WI38 (cell line): Measurements from ENCODE around the gene TCP11.

ENCODE experiments used
- H3K4me3 ChIP-seq: 2 replicates; pipeline ENCODE4 v1.5.1; 2011; ENCODE audit warnings: low read depth, mild to moderate bottlenecking, control low read depth, low read length
- TF ChIP-seq, protein P1 (sequence below): IDR thresholded peaks from 2 replicates; pipeline ENCODE4 v1.5.1; 2012; ENCODE audit warnings: low read depth, mild to moderate bottlenecking, control low read depth, low read length

The TCP11 gene

DNA sequence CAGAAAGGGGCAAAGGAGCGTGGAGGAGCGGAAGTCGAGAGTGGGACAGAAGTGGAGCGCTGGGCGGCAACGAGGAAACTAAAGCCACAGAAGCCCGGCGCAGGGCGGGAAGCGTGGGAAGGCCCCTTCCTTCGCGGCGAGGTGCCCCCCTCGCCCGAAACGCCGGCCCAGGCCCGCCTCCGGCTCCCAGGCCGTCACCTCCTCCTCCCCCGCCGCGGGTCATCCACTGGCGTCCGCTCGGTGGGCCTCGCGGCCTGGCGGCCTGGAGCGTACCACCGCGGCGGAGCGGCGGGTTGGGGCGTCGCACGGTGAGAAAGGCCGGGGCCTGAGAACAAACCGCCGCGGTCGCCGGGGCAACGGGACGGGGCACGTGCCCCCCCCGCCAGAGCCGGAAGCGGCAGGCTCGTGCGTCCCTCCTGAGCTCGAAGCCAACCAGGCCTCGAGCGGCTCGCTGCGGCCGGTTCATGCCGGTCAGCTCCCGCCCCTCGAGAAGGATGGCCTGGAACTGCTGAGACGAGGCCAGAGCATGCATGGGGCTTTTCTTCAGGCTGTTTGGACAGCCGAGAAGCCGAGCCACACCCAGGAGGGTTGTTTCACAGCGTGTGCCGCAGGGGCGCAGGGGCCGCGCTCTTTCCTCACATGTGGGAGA, at the start of gene TCP11:
TCP11 (minus strand) TSS at position 333 of the 649 bp plus-strand sequence. CDS start 469 bp downstream, outside the sequence.
- H3K4me3 ChIP-seq: no peak within 1 kb of the TSS
- TF ChIP-seq, protein P1, sequence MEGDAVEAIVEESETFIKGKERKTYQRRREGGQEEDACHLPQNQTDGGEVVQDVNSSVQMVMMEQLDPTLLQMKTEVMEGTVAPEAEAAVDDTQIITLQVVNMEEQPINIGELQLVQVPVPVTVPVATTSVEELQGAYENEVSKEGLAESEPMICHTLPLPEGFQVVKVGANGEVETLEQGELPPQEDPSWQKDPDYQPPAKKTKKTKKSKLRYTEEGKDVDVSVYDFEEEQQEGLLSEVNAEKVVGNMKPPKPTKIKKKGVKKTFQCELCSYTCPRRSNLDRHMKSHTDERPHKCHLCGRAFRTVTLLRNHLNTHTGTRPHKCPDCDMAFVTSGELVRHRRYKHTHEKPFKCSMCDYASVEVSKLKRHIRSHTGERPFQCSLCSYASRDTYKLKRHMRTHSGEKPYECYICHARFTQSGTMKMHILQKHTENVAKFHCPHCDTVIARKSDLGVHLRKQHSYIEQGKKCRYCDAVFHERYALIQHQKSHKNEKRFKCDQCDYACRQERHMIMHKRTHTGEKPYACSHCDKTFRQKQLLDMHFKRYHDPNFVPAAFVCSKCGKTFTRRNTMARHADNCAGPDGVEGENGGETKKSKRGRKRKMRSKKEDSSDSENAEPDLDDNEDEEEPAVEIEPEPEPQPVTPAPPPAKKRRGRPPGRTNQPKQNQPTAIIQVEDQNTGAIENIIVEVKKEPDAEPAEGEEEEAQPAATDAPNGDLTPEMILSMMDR: no peak

DNA sequence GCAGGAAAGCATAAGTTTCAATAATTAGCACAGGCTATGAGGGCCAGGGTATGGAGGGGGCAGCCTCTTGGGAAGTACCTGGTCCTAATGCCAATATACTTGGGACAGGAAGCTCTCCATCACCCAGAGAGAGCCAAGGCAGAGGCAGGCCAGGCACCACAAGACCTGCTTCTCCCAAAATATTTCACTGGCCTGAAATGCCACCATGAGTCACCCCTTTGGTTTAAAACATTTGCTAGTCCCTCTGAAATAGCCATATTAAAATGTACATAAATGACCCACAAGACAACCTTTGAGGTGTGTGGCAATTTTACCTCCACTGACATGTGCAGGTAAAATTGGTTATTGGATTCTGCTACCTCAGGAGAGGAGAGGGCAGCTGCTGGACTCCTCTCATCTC, 49.2 kb upstream of the TCP11 start:
- TF ChIP-seq, protein P1: no peak

DNA sequence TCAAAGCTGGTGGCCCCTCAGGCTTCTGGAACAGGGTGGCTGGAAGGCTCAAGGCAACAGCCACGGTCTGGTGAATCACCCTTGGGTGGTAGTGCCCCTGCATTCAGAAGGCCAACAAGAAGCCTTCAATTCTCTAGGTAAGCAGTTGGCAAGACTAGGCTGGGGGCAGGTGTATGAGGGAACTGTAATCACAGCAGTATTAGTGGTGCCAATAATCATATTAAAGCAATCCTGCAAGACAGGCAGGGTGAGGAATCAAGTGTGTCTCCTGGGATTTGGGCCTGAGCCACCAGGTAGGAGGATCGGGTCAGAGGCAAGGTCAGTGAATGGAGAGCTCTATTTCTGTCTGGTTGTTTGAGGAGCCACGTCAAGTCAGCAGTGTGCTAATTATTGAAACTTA, 47.7 kb upstream of the TCP11 start:
- TF ChIP-seq, protein P1: no peak
- H3K4me3 ChIP-seq: no peak overlapping the region

More for the DNA sequence above, 49.2 kb upstream of the TCP11 start:
- no peak overlapping the region for H3K4me3 ChIP-seq

DNA sequence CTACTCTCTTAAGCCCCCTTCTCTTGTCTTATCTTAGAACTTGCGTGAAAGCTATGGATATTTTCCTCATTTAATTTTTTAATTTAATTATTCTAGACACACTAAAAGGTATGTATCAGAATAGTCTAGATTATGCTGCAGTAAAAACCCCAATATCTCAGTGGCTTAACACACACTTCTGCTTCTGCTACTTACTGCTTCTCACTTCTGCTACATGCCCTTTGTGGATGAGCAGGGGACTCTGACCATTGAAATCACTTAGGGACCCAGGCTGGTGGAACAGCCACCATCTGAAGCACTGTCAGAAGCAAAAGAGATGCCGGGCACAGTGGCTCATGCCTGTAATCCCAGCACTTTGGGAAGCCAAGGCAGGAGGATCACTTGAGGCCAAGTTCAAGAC, 45.4 kb upstream of the TCP11 start:
- H3K4me3 ChIP-seq: no peak overlapping the region
- TF ChIP-seq, protein P1: no peak

DNA sequence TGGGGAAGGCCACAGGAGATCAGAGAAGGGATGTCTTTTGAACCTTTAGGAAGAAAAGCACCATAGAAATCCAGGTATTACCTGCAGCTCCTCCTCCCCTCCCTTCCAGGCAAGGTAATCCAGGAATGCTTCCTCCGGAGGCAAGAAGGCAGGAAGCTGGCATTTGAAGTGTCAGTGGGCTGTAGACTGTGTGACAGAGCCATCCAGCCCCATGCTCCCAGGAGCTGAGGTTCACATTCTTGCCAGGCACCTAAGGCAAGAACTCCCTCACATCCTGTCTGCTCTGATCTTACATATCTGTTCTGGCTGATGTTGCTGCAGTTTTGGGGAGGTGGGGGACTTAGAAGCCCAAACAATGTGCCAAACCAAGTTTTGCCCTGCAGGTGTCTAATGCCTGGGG, 44.8 kb upstream of the TCP11 start:
- TF ChIP-seq, protein P1: no peak
- no peak overlapping the region for H3K4me3 ChIP-seq

DNA sequence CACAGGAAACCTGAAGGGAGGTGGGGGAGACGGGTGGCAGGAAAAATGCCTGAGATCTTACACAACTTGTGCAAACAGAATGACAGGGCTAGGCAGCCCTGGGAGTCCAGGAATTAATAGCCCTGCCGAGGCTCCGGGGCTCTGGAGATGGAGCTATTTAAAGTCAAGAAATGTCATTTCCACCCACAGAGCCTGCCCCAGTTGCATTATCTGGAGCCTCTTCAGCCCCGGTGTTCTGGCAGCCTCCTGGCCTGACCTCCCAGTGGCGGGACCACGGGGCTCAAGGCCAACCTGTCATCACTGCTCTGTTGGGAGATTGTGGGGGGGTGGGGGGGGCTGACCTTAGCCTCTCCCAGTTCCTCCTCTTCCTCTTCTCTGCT, 44.2 kb upstream of the TCP11 start:
- no peak overlapping the region for H3K4me3 ChIP-seq
- TF ChIP-seq, protein P1: no peak

DNA sequence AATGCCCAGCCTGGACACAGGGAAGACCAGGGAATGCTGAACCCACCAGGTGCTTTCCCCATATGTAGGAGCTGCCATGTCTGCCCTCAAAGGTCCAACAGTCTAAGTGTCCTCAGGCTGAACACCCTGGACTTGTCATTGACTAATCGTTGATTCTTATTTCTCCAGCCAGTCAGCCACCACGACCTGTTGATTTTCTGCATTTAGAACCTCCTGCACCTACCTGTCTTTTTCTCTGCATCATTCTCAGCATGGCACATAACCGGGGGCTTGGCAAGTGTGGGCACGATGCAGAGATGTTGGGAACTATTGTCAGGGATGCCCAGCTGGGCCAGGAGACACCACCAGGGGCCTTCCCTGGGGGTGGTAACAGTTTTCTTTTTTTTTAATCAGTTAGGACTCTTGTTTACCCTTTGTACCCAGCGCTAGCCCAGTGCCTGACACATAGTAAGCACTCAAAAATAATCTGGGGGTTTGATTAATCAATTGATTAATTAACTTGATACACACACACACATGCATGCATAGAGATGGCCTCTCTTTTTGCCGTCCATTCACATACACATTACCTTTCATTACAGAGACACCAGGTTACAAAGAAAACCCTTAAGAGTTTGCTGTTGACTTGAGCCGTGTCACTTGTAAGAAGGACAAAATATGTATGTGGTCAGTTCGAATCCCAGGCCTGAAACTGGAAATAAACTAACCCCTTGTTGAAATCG, 43.6 kb upstream of the TCP11 start:
- H3K4me3 ChIP-seq: no peak overlapping the region
- TF ChIP-seq, protein P1: no peak
